ENCODE measurements around the gene EMILIN3. TPM values are rescaled to one million over a fixed set of nuclear protein-coding genes. Genes with fewer than 3 reads are reported as not detected.

The EMILIN3 gene
- total RNA-seq, 1 experiment from 2014 or later = 5.9 TPM

DNA sequence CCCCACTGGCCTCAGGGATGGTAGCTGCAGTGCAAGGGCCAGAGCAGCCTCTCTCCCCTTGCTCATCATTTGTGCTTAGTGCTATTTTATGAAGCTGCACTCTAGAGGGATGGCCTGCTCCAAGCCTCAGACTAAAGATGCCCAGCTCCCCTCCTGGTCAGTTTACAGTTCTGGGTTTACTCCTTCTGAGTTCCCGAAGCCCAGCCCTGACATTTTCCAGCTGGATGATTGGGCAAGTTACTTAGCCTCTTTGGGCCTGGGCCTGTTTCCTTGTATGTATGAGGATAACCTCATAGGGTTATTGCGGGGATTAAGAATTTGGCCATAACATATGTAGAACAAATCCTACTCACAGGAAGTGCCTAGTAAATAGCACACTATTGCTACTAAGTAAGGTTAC is 31.8 kb upstream of the EMILIN3 start:
- no peaks in the 10 kb centered on the region for H3K9me3 ChIP-seq (ENCODE audit: control insufficient read depth, low read depth, low read length)
- Mint-ChIP-seq H3K27ac (no peak overlapping the region; a peak in 1 of 7 replicates), H3K4me3 (no peak overlapping the region), H3K4me1 (peaks cover 22% of the 10 kb centered on the region in 2 experiments), H3K36me3 (ENCODE audit: insufficient read depth in 1 of 3, low read depth in 3 of 3) (peaks cover 0 to 9% (median 0%) of the 10 kb centered on the region in 3 experiments; a peak in 2 of 7 replicates), H3K27me3 (ENCODE audit: low read depth) (no peaks in the 10 kb centered on the region; the same call in 1 of the 2 replicates), H3K9me3 (no peaks in the 10 kb centered on the region)
- H3K4me1 ChIP-seq (ENCODE audit: insufficient read depth, low read length) = peaks cover 8% of the 10 kb centered on the region; the same call in 1 of the 2 replicates
- H3T11ph ChIP-seq (ENCODE audit: low read length) = no peak overlapping the region
- H4K91ac ChIP-seq (ENCODE audit: insufficient read length, low read depth, low read length) = no peak overlapping the region
- TF ChIP-seq, protein P1, sequence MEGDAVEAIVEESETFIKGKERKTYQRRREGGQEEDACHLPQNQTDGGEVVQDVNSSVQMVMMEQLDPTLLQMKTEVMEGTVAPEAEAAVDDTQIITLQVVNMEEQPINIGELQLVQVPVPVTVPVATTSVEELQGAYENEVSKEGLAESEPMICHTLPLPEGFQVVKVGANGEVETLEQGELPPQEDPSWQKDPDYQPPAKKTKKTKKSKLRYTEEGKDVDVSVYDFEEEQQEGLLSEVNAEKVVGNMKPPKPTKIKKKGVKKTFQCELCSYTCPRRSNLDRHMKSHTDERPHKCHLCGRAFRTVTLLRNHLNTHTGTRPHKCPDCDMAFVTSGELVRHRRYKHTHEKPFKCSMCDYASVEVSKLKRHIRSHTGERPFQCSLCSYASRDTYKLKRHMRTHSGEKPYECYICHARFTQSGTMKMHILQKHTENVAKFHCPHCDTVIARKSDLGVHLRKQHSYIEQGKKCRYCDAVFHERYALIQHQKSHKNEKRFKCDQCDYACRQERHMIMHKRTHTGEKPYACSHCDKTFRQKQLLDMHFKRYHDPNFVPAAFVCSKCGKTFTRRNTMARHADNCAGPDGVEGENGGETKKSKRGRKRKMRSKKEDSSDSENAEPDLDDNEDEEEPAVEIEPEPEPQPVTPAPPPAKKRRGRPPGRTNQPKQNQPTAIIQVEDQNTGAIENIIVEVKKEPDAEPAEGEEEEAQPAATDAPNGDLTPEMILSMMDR (conservative IDR thresholded peaks at IDR 0.05) = no peak
- H2BK5ac ChIP-seq (ENCODE audit: insufficient read length, low read length) = no peak overlapping the region
- no peak for DNase-seq
- WGBS (ENCODE audit: extremely low coverage, insufficient read length, low lambda C conversion rate) = no CpG with 5 or more reads among the region's 2 CpGs
- H3K14ac ChIP-seq (ENCODE audit: insufficient read depth, low read length) = no peak overlapping the region
- H3K23me2 ChIP-seq (ENCODE audit: insufficient read length, low read depth, low read length, poor library complexity, severe bottlenecking) = no peaks in the 10 kb centered on the region
- H3K79me1 ChIP-seq (ENCODE audit: insufficient read depth, low read depth, low read length, poor library complexity, severe bottlenecking) = no peaks in the 10 kb centered on the region
- no peak overlapping the region for H2BK15ac ChIP-seq (ENCODE audit: low read depth, low read length)
- H2AK5ac ChIP-seq (ENCODE audit: insufficient read length, low read length) = no peak overlapping the region
- H2AFZ ChIP-seq (ENCODE audit: low read length) = no peak overlapping the region
- no peak overlapping the region for H3K18ac ChIP-seq (ENCODE audit: insufficient read length, low read depth, low read length)
- H3K79me2 ChIP-seq (ENCODE audit: insufficient read depth, low read length) = no peaks in the 10 kb centered on the region
- no peak overlapping the region for H3K27ac ChIP-seq (ENCODE audit: insufficient read length, low read depth, low read length)
- no peak overlapping the region for H3K23ac ChIP-seq (ENCODE audit: insufficient read length, low read depth, low read length)
- no peak overlapping the region for H3K4ac ChIP-seq (ENCODE audit: low read depth, low read length)
- no peak overlapping the region for H4K5ac ChIP-seq (ENCODE audit: insufficient read length, low read depth, low read length)
- no peak overlapping the region for H2BK12ac ChIP-seq (ENCODE audit: insufficient read length, low read depth, low read length)
- no peak overlapping the region for H2BK20ac ChIP-seq (ENCODE audit: low read depth, low read length, poor library complexity, severe bottlenecking)
- no peak overlapping the region for H3K56ac ChIP-seq (ENCODE audit: insufficient read length, low read depth, low read length)
- no peak overlapping the region for H2BK120ac ChIP-seq (ENCODE audit: low read depth, low read length, poor library complexity, severe bottlenecking)
- H4K8ac ChIP-seq (replicated peaks; ENCODE audit: insufficient read length, low read depth, low read length) = no peak overlapping the region
- H3K9ac ChIP-seq (ENCODE audit: extremely low read depth, insufficient read length, low read length) = no peak overlapping the region
- H3K4me2 ChIP-seq (ENCODE audit: insufficient read depth, insufficient read length, low read length) = no peak overlapping the region
- no peaks in the 10 kb centered on the region for H3K27me3 ChIP-seq (ENCODE audit: insufficient read depth, low read length)
- H4K20me1 ChIP-seq (ENCODE audit: control insufficient read depth, insufficient read depth, insufficient read length) = no peaks in the 10 kb centered on the region
